GM19351 (cell line): Measurements from ENCODE around the gene SPTBN2.

Source experiments
- ATAC-seq: cut with Tn5 transposase; IDR thresholded peaks from one replicate; pipeline ENCODE4 v1.9.1; 2021; ENCODE audit warnings: mild to moderate bottlenecking, moderate library complexity; ENCODE audit not compliant: unreplicated experiment

The SPTBN2 gene

DNA sequence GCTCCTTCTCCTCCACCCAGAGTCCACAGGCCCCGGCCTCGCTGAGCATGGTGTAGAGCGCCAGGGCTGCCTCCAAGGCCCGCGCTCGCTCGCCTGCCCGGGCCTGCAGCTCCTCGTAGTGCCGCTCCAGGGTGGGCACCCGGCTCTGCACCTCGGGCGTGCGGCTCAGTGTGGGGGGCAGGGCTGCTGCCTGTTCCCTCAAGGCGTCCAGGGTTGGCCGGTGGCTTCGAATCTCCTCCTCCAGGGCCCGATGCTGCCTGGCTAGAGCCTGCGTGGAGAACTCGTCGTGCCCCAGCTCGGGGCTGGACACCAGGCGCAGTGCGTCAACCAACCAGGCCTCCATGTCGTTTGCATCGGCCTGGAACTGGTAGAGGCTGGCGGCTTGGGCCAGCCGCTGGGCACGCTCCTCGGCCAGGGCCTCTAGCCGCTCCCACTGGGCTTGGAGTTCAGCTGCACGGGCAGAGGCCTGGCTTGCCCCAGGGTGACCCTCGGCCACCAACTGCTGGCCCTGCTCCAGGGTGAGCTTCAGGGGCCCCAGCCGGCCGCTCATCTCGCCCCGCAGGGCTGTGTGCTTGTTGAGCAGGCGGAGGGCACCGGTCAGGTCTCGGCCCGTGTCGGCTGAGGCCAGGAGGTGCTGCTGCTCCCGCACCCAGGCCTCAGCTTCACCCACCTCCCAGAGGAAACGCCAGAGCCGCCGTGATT, 24.2 kb downstream of the SPTBN2 start:
- ATAC-seq, result no peak

DNA sequence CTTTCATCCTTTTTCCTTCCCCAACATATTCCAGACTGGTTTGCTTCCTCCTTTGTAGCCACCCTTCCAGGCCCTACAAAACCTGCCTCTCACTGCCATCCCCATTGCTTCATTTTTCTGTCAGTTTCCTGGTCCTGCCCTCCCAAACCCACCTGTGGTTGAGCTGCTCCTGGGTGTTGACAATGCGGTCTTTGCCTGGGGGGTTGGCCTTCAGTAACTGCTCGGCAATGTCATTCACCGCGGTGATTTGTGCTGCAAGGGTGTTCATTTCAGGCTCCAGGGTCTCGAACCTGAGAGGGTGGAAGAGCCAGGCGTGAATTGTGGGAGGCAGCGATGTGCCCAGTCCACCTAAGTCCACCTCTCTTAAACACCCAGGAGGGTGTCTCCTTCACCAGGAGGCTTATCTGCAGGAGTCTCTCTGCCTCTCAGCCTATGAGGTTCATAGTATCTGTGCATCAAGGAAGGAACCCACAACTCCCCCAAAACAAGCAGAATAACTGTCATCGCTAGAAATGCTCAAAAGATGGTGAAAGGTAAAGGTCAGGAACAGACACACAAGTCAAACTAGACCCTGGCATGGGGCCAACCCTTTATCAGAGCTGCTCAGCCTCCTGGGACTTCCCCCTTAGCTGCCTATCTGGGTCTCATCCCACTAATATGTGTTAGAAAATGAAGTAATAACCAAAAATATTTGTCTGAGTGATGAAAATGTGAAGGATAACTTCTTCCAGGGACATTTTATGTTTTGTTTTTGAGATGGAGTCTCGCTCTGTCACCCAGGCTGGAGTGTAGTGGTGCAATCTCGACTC, 27.4 kb downstream of the SPTBN2 start:
- ATAC-seq, result no peak

DNA sequence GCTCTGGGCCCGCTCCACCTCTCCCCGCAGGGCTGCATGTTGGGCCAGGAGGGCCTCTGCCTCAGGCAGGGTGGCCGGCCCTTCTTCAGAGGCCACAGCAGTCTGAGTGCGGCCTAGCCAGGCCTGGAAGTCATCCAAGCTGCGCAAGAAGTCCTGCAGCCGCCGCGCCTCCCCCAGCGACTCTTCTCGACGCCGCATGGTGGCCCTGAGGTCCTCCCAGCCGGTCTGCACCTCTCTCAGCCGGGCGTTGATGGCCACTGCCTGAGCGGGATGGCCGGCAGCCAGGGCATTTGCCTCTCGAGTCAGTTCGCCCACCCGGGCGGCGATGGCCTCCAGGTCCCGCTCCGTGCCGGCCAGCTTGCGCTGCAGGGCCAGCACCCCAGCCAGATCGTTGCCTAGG, 28.3 kb downstream of the SPTBN2 start:
- ATAC-seq, result no peak

DNA sequence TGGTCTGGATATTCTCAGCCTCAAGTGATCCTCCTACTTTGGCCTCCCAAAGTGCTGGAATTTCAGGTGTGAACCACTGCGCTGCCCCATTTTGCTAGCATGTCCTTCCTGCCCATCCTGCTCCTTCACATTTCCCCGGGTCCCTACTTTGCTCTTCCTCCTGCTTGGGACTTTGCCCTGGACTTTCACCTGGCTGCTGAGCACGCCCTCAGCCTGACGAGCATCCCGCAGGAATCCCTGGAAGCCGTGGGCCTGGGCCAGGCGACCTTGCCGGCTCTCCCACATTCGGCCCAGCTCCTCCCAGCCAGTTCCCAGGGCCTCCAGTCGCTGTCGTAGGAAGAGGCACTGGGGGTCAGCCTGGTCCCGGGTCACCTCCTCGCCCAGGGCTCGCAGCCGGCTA, 28.7 kb downstream of the SPTBN2 start:
- ATAC-seq, result no peak

DNA sequence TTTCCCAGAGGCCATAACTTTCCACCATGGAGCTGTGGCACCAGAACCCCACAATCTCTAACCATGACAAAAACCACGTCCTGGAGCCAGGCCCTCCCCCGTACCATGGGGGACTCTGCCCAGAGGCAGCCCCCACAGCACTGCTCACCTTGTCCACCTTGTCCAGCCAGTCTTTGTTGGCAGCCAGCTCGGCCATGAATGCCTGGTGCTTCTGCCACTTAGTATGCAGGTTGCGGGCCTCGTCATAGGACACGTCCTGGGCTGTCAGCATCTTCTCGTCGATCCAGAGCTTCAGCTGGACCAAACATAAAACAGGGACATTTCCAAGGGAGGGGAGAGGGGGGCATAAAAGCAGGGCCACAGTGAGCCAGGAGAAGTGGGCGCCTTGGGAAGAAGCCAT, 30.5 kb downstream of the SPTBN2 start:
- no peak for ATAC-seq

DNA sequence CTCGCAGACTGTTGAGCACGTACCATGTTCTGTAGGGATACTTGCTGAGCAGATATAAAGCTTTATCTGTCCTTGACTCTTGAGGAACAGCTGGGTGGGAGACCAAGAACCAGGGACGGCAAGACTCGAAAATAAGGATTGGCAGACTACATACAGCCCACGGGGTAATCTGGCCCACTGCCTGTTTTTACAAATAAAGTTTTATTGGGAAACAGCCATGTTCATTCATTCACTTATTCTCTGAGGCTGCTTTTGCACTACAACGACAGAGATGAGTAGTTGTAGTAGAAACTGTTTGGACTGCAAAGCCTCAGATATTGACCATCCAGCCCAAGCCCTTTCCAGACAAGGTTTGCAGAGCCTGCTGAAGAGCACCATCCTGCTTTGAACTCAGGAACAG, 31.0 kb downstream of the SPTBN2 start:
- no peak for ATAC-seq

DNA sequence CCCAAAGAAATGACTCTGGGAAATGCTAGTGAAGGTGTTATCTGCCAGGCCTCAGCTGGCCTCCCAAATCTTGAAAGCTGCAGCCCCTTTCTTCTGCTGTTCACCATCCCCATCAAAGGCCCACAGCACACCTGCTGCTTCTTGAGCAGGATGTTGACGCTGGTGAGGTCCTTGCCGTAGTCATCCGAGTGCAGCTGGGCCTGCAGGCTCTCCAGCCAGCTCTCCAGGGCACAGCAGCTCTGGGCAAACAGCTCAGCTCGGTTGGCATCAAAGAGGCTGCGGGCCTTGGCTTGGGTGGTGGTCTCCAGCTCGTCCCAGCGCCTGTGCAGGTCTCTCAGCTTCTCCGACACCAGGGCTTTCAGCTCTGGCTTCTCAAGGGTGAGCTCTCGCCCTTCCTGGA, 32.9 kb downstream of the SPTBN2 start:
- no peak for ATAC-seq

DNA sequence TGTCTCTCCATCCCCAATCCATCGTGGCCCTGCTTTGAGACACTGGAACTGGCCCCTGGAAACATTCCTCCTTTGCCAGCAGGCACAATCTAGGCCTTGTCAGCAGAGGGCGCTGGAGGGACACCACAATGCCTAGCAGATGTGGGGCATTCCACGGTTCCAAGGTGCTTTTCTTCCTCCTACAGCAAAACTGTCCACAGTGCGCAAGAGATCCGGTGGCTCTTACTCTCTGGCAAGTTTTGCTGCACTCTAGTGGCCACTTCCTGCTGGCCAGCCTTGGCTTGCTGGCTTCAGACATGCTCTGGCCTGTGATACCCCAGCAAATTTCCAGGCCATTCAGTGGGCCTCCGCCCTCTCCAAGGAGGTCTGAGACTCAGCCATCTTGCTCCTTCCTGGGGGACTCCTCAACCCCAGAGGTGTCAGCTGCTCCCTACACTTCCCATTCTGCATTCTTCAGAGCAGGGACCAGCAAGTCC, 34.2 kb downstream of the SPTBN2 start:
- ATAC-seq, result no peak

DNA sequence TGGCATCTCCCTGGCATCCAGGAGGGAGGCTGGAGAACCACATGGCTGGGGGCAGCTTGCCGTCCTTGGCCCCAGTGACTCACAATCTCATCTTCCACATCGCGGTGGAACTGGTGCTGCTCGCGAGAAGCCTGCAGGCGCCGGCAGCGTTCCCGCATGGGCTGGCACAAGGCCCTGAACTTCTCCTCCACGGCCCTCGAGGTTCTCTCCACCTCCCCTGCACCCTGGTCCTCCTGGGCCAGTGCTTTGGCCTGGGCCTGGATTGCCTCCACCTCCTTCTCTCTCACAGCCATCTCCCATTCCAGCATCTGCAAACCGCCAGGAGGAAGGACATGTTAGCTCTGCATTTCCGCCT, 35.0 kb downstream of the SPTBN2 start:
- ATAC-seq, result no peak

DNA sequence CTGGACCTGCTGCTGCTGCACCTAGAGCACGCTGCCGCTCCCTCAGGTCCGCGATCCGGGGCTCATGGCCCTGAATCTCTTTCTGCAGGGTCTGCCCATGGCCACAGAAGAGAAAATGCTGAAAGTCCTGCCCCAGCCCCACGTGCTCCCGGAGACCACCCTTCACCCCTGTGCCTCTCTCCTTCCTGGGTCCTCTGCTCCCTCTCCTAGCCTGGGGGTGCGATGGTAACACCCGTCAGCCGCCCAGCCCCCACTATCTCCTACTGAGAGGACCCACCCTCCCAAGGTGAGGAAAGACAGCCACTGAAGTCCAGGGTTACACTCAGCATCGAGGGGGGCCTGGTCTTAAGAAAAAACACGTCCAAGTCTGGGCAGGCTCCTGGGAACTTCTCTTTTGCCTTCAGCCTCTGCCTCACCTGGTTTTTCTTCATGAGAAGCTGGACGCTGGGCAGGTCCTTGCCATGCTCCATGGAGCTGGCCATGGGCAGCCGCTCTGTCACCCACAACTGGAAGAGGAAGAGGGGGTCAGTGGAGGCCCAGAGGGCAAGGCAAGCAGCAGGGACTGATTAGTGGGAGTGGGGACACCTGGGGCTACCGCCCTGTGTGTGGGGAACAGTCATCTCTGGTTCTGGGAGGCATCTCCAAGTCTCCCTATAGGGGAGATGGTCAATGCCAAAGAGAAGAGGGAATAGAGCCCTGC, 35.5 kb downstream of the SPTBN2 start:
- ATAC-seq, result no peak

DNA sequence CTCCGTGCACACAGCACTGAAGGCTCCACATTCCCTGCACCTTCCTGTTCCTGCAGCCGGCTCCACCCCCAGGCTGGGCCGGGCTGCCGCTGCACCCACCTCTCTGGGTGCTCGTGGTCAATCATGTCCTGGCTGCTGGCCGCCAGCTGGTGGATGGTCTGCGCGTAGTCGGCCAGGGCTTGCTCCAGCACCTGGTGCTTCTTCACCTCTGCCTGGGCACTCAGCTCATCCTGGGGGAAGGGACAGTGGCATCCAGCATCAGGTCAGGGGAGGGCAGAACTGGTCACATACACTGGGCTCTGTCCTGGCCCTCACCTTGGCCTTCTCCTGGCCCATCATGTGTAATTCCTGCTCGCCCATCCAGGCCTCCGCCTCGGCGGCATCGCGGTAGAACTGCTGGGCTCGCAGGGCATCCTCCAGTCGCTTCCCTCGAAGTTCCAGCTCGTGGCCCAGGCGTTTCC, 36.1 kb downstream of the SPTBN2 start:
- no peak for ATAC-seq

DNA sequence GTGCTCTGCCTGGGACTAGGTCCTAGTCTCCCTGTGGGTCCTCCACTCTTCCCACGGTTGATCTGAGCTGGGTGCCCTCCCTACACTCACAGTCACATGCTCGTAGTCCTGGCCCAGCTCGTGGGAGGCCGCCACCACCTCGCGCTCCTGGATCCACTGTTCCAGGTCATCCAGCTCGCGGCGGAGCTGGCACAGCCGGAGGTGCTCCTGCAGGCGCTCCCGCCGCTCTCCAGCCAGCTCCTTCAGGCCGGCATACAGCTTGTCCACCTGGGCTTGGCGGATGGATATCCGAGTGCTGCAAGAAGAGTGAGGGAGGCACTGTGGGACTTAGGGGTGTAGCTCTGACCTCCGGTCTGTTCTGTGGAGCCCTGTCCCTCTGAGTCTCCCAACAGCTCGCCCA, 36.6 kb downstream of the SPTBN2 start:
- no peak for ATAC-seq

DNA sequence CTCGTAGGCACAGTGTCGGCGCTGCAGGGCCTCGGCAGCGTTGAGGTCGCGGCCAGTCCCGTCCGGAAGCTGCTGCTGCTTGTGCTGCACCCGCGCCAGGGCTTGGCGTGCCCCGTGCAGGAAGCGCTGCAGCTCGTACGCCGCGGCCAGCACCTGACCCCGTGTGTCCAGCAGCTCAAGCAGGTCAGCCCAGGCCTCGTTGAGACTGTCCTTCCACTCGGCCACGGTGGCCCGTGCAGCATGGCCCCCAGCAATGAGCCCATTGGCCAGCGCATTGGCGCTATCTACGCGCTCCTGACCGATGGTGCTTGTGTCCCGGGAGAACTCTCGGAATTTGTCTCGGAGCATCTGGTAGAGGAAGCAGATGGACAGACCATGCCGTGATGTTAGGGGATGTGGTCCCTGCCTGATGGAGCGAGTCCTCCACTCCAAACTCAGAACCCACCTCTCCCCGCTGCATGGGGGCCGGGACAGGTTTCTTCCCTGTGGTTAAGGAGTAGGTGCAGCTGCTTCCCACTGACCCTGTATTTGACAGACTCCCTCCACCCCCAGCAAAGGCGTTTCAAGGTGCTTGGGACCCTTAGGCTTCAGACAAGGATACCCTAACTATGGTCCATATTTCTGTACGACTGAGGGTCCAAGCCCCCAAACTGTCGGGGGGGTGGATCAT, 37.6 kb downstream of the SPTBN2 start:
- ATAC-seq, result no peak

DNA sequence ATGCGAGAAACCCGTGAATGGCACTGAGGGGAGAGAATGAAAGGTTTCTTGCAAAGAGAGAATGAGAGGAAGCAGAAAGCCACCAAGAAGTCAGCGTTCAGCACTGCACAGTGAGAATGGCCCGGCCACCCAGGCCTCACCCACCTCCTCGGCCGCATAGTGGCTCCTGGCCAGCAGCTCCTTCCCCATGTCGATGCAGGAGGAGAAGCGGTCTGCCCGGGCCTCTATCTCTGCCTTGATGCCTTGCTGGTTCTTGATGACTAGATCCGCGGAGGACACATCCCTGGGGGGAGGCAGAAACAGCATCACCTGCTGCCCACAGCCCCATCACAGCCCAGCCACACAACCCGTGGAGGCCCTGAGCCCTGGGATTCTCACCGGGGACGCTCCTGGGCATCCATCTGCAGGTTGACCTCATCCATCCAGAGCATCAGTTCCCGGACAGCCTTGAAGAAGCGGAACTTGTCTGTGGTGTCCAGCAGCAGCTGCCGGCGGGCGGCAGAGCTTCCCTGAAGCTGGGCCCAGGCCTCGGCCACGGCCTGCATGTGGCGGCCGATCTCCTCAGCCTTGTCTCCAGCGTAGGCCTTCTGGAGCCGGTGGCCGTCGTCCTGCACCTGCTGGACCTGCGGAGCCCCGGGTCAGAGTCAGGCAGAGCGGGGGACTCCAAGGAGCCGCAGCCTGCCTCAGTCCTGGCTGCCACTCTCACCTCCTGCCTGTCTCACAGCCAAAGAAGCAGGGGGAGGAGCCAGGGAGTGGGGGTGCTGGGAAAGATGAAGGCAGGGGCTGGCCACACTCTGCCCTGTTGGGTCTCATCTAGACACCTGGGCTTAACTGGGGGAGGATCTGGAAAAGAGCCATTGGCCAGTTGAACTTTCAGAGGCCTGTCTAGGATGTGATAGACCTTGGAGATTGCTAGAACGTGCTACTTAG, 39.1 kb downstream of the SPTBN2 start:
- no peak for ATAC-seq

DNA sequence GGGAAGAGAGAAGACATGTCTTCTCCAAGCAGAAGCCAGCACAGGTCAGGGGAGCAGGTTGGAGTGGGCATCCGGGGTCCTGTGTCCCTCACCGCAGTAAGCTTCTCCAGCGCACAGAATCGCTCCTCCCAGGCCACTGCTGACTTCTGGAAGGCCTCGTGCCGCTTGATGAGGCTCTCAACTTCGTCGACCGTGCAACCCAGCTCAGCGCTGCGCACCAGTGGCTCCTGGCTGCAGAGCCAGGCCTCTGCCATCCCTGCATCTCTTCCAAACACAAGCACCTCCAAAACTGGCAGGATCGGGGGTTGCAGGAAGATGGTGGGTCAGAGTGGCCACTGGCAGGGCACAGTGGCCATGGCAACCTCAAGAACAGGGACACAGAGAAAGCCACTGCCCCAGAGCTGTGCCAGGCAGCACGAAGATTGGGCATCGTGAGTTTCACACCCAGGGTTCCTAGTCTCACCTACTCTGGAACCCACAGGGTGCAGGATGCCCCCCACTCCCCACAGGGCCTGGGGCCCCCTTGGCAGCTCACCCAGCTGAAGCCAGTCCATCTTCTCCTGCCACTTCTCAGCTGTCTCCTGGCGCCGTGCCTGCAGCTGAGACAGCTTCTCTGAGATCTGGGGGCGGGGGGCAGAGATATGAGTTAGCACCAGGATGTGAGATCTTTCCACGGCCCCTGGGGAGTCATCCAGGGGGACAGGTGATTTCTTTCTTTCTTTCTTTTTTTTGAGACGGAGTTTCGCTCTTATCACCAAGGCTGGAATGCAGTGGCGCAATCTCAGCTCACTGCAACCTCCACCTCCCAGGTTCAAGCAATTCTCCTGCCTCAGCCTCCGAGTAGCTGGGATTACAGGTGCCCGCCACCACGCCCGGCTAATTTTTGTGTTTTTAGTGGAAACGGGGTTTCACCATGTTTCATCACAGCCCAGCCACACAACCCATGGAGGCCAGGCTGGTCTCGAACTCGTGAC, 40.2 kb downstream of the SPTBN2 start:
- no peak for ATAC-seq

DNA sequence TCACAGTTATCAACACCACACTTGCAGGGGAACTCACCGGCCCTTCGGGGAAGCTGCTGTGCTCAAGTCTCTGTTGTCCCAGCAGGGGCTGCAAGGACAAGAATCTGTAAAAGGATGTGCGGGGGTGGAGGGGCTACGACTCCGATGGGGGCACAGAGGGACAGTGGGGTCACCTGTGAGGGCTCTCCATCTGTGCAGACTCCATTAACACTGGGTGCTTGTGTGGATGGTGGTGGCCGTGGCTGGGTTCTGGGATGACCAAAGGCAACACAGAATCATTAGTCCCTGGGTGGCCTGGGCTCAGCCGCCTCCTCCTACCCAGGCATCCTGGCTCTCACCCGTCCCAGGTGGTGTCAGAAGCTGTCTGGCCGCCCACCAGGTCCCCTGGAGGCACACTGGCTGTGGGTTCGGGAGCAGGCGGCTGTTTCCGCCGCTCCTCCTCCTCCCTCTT, 41.2 kb downstream of the SPTBN2 start:
- ATAC-seq, result no peak

DNA sequence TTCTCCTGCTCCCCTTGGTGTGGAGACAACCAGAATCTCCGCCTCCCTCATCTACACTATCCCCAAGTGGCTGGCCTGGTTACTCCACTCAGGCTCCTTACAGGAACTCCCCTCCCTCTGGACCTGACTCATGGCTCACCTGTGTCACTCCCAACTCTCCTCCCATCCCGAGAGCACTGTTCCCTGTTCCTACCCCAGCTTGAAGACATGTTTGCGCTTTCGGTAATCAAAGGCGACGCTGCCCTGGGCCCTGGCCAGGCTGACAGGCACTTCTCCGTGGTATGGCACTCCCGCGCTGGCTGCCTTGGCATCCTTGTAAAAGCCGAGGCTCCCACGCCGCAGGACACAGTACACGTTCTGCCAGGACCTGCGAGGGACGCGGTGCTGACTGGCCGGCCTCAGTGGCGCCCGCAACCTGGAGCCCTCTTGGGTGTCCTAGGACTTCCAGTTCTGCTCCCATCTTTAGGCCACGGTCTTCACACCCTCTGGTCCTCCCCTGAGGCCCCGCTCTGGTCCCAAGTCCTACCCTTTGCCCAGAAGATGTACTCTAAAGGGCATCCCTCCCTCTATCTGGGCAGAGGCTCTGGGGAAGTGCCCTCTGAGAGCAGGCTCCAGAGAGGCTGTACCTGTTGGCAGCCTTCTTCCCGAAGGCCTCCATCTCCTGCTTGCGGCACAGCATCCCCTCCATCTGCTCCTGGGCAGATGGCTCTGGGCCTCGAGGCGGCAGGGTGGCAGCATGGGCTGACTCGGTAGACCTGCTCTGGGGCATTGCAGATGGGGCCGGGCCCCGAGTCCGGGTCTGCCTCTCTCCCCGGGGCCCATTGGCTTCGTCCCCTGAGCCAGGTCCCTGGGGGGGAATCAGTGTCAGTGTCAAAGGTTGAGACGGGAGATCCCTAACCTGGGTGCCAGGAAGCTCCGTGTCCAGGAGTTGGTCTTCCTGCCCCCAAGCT, 41.9 kb downstream of the SPTBN2 start:
- no peak for ATAC-seq
